HG02884 (cell line): ENCODE results near the gene NEK6.

ENCODE experiments used
- ATAC-seq: cut with Tn5 transposase; IDR thresholded peaks from one replicate; pipeline ENCODE4 v1.9.1; 2021; ENCODE audit warnings: mild to moderate bottlenecking, moderate library complexity; ENCODE audit not compliant: unreplicated experiment

Gene NEK6

GRCh38 chr9:124257844-124258606 lies at the start of gene NEK6:
Gene NEK6 (plus strand): TSS chr9:124257949. CDS start chr9:124301965, 44,016 bp downstream.
- ATAC-seq, result no peak

GRCh38 chr9:124208571-124208970 lies 49.2 kb upstream of the NEK6 start:
- no peak for ATAC-seq

- no peak for ATAC-seq
These were observed 48.5 kb upstream of the NEK6 start for GRCh38 chr9:124209279-124209678.

GRCh38 chr9:124209774-124210173 lies 48.0 kb upstream of the NEK6 start:
- no peak for ATAC-seq

DNA sequence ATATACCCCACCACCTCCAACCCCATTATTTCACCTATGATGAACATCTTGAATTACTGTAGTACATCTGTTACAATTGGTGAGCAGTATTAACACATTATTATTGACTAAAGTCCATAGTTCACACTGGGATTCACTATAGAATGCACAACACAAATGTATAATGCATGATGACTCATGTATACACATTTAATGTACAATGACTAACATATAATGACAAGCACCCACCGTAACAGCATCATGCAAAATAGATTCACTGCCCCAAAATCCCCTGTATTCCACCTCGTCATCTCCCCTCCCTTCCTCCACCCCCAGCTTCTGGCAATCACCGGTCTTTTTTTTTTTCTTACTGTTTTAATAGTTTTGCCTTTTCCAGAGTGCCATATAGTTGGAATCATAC lies 47.1 kb upstream of the NEK6 start:
- ATAC-seq, result peak; percentile 61

DNA sequence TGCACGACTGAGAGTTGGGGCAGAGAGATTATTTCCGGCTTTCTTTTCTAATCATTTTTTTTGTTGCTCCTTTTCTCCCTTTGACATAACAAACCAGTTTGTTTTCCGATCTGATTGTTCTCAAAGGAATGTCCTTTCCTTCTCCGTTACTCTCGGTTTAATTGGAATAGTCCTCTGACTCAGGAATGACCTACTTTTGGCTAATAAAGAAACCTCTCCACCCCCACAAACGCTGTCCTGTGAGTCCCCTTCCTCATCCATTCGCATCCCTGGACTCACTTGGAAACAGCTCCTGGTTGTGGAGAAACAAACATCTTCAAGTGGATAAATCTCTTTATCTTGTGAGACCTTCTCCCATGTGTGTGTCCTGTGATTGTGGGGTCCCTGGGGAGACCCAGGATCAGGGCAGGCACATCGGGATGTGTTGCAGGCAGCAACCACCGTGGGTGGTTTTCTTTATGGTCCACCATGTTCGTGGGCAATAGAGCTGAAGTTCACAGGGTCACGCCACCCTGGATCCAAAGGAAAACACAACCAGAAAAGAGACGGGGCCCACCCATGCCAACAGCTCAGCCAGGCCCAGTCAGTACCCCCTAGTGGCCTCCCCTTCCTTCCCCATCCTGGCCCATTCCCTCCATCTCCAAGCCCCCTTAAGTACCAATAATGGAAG lies 45.2 kb upstream of the NEK6 start:
- ATAC-seq, result no peak

DNA sequence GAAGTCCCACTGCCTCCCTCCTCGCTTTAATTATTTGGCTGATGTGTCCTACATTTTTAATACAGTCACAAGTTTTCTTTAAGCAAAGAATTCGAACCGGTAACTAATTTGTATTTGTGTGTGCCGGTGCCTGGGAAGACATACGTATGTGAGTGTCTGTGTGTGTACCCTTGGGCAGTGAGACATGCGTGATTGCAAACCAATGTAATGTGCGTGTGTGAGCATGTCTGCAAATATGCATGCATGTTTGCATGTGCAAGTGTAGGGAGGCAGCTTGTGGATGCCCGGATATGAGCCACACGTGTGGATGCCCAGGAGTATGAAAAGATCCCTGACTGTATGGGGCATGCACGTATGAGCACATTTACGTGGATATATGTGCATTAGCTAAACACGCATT lies 44.4 kb upstream of the NEK6 start:
- no peak for ATAC-seq

GRCh38 chr9:124214116-124214515 lies 43.6 kb upstream of the NEK6 start:
- ATAC-seq, result no peak

DNA sequence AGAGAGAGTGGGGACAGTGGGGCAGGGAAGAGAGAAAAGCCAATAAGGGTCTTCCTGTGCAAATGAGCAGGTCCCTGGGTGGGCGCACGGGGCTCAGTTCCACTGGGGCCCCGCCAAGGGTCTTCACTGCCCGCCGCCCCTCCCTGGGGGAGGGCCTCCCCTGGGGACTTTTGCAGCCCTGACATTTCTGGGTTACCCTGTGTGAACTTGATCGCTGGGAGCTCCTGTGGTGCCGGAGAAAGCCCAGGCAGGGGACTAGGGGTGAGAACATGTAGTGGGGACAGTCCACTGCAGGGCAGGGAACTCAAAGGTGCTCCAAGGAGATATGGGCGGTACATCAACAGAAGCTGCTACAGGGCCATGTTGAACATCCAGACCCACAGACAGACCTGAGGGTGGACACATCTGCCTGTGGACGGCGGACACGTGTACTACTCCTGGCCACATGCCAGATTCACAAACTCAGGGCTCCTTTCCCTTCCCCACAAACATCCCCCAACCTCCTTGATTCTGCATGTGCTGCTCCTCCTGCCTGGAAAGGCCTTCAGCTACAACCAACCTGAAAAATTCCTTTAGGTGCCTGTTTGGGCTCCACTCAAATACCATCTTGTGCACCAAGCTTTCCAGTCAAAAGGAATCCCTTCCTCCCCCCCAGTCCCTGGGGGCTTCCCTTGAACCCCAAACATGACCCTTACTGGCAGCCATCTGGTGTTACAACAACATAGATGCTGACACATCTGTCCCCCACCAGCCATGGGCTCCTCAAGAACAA lies 43.0 kb upstream of the NEK6 start:
- no peak for ATAC-seq

- ATAC-seq, result no peak
These were observed 42.3 kb upstream of the NEK6 start for GRCh38 chr9:124215368-124215910.

- ATAC-seq, result no peak
These were observed 41.8 kb upstream of the NEK6 start for GRCh38 chr9:124215956-124216355.

GRCh38 chr9:124216474-124217176 lies 41.1 kb upstream of the NEK6 start:
- no peak for ATAC-seq

DNA sequence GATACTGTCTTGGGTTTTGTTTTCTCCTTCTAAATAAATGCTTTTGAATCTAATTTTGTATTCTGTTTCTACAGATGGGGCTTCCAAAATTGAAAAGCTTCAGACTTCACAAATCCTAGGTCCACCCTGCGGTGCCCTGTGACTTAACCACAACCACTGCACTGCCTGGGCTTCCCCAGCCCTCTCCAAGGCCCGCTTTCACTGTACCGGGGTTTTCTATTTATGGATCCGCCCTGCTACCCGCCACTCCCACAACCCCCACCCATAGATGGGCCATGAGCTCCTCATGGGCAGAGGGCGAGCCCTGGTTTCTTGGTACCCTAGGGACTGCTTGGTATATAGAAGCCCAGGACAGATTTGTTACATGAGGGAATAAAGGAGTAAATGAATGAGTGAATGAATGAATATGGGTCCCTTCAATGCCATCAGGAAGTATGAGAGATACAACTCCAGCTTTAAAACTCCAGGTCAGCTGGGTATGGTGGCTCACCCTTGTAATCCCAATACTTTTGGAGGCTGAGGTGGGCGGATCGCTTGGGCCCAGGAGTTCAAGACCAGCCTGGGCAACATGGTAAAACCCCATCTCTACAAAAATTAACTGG lies 39.8 kb upstream of the NEK6 start:
- ATAC-seq, result no peak

GRCh38 chr9:124218438-124218982 lies 39.2 kb upstream of the NEK6 start:
- peak; percentile 67 for ATAC-seq

DNA sequence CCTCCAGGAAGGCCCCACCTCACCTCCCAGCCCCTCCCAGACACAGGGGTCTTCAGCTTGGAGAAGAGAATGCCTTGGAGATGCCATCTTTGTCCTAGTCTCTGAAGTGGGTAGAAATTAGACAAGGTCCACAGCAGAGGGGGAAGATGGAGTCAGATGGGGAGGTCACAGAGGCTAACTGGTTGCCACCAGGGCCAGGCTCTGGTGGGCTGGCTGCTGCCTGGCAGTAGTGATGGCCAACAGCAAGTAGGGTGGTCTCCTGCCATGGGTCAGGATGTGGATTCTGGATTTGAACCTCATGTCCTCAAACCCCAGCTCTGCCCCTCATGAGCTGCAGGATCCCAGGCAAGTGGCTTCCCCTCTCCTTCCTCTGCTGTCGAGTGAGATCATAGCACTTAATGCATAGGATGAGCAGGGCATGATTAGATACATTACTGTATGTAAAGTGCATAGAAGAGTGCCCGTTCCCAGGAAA lies 38.7 kb upstream of the NEK6 start:
- peak; percentile 11 for ATAC-seq

- ATAC-seq, result no peak
These were observed 36.8 kb upstream of the NEK6 start for GRCh38 chr9:124220946-124221451.

GRCh38 chr9:124221676-124222075 lies 36.1 kb upstream of the NEK6 start:
- no peak for ATAC-seq

- no peak for ATAC-seq
These were observed 35.6 kb upstream of the NEK6 start for GRCh38 chr9:124222109-124222508.

- ATAC-seq, result no peak
These were observed 34.6 kb upstream of the NEK6 start for GRCh38 chr9:124222918-124223720.
